Neutrophil (primary cell): ENCODE results near the gene A4GNT.
"Not testable (repeated sequence)": the region's sequence is repeated elsewhere in the genome, so short reads cannot be mapped to it uniquely, and the experiment has no call there.

Experiments used
- H3K27ac ChIP-seq: fragments of 200-600 bp; sonication (generic); 2 replicates; pipeline ENCODE4 v1.5.1; 2016; ENCODE audit warnings: mild to moderate bottlenecking, moderate library complexity
- H3K27me3 ChIP-seq: fragments of 200-600 bp; sonication (generic); 2 replicates; pipeline ENCODE4 v1.6.0; 2016; ENCODE audit warnings: mild to moderate bottlenecking
- H3K36me3 ChIP-seq: fragments of 200-600 bp; sonication (generic); 2 replicates; pipeline ENCODE4 v1.5.1; 2017
- H3K4me1 ChIP-seq, 2 experiments: fragments of 200-600 bp in 1 of 2; sonication (generic) in 1 of 2; 1 replicate in 1 of 2; 2 replicates in 1 of 2; pipeline versions ENCODE4 v1.5.1 to v1.6.1; 2013 to 2016; ENCODE audit warnings: low read depth in 1 of 2, low read length in 1 of 2, mild to moderate bottlenecking in 1 of 2, moderate library complexity in 1 of 2; ENCODE audit not compliant: control insufficient read depth in 1 of 2, insufficient read depth in 1 of 2
- H3K4me3 ChIP-seq, 2 experiments: fragments of 200-600 bp in 1 of 2; sonication (generic) in 1 of 2; 1 replicate in 1 of 2; 2 replicates in 1 of 2; pipeline ENCODE4 v1.5.1; 2013 to 2016; ENCODE audit warnings: low read depth in 1 of 2, low read length in 1 of 2, mild to moderate bottlenecking in 1 of 2, moderate library complexity in 1 of 2
- H3K9me3 ChIP-seq: fragments of 200-600 bp; sonication (generic); 2 replicates; pipeline ENCODE4 v1.5.1; 2016
- CTCF ChIP-seq: fragments of 200-600 bp; sonication (generic); IDR thresholded peaks from 2 replicates; pipeline ENCODE4 v1.5.1; 2016; ENCODE audit warnings: antibody characterized with exemption

Gene A4GNT

GRCh38 chr3:138165061-138165460, 32.9 kb upstream of the A4GNT start:
- H3K27me3 ChIP-seq = no peaks in the 10 kb centered on the region
- H3K36me3 ChIP-seq = peaks cover 90% of the 10 kb centered on the region
- no peak overlapping the region for H3K4me3 ChIP-seq
- H3K4me1 ChIP-seq = no peaks in the 10 kb centered on the region
- H3K9me3 ChIP-seq = no peaks in the 10 kb centered on the region
- TF ChIP-seq CTCF = no peak
- H3K27ac ChIP-seq = no peak overlapping the region

- TF ChIP-seq CTCF = no peak
- no peaks in the 10 kb centered on the region for H3K27me3 ChIP-seq
These were observed 25.6 kb upstream of the A4GNT start for GRCh38 chr3:138157743-138158142.

GRCh38 chr3:138154534-138154933, 22.3 kb upstream of the A4GNT start:
- Histone ChIP-seq H3K36me3 (no peaks in the 10 kb centered on the region), H3K4me3 (no peak overlapping the region), H3K27ac (no peak overlapping the region), H3K4me1 (no peaks in the 10 kb centered on the region), H3K9me3 (no peaks in the 10 kb centered on the region), H3K27me3 (no peaks in the 10 kb centered on the region)
- TF ChIP-seq CTCF = no peak

More at GRCh38 chr3:138157743-138158142, 25.6 kb upstream of the A4GNT start:
- Histone ChIP-seq H3K4me3 (no peak overlapping the region), H3K4me1 (no peaks in the 10 kb centered on the region), H3K36me3 (peaks cover 26% of the 10 kb centered on the region), H3K9me3 (no peaks in the 10 kb centered on the region), H3K27ac (no peak overlapping the region)

- TF ChIP-seq CTCF = no peak
- H3K36me3 ChIP-seq = no peaks in the 10 kb centered on the region
- no peak overlapping the region for H3K27ac ChIP-seq
- H3K4me1 ChIP-seq = no peaks in the 10 kb centered on the region
- no peak overlapping the region for H3K4me3 ChIP-seq
- no peaks in the 10 kb centered on the region for H3K9me3 ChIP-seq
- H3K27me3 ChIP-seq = no peaks in the 10 kb centered on the region
These were observed 16.3 kb upstream of the A4GNT start for GRCh38 chr3:138148503-138148902.

GRCh38 chr3:138142181-138142580, 10.0 kb upstream of the A4GNT start:
- H3K4me1 ChIP-seq = peaks cover 26% of the 10 kb centered on the region in 2 experiments
- not testable (repeated sequence) for H3K9me3 ChIP-seq, H3K36me3 ChIP-seq, H3K4me3 ChIP-seq, H3K27me3 ChIP-seq, H3K27ac ChIP-seq

- H3K9me3 ChIP-seq = no peaks in the 10 kb centered on the region
- no peaks in the 10 kb centered on the region for H3K27me3 ChIP-seq
- no peak overlapping the region for H3K4me3 ChIP-seq
- H3K4me1 ChIP-seq = peaks cover 38 to 39% of the 10 kb centered on the region in 2 experiments
- no peak overlapping the region for H3K27ac ChIP-seq
- TF ChIP-seq CTCF = no peak
- H3K36me3 ChIP-seq = no peaks in the 10 kb centered on the region
These were observed 8.8 kb upstream of the A4GNT start for GRCh38 chr3:138140940-138141339.
